HG02840 (cell line): ENCODE measurements around the gene ELP1.
"Not testable (repeated sequence)": the region's sequence is repeated elsewhere in the genome, so short reads cannot be mapped to it uniquely, and the experiment has no call there.

ENCODE experiments used
- ATAC-seq: cut with Tn5 transposase; IDR thresholded peaks from one replicate; pipeline ENCODE4 v1.9.1; 2021; ENCODE audit warnings: mild to moderate bottlenecking, moderate library complexity, moderate number of reproducible peaks; ENCODE audit not compliant: unreplicated experiment, low FRiP score

Gene ELP1

GRCh38 chr9:108857572-108857971 lies 76.4 kb downstream of the ELP1 start:
- no peak for ATAC-seq

GRCh38 chr9:108855888-108856287 lies 78.0 kb downstream of the ELP1 start, which contains the start of gene ACTL7B:
TSS of gene ACTL7B (minus strand) at chr9:108855986. CDS start at chr9:108855930, 56 bp downstream.
- no peak for ATAC-seq

GRCh38 chr9:108855529-108855886 lies 78.4 kb downstream of the ELP1 start:
- ATAC-seq, result no peak

- no peak for ATAC-seq
Observed at GRCh38 chr9:108854641-108855528, 79.0 kb downstream of the ELP1 start.

- no peak for ATAC-seq
Observed at GRCh38 chr9:108854094-108854493, 79.8 kb downstream of the ELP1 start.

- no peak for ATAC-seq
Observed at GRCh38 chr9:108852079-108852478, 81.8 kb downstream of the ELP1 start.

GRCh38 chr9:108851138-108851537 lies 82.8 kb downstream of the ELP1 start:
- ATAC-seq, result no peak

GRCh38 chr9:108850293-108850897 lies 83.5 kb downstream of the ELP1 start:
- no peak for ATAC-seq

- ATAC-seq, result not testable (repeated sequence)
Observed at GRCh38 chr9:108848296-108848695, 85.6 kb downstream of the ELP1 start.

- ATAC-seq, result no peak
Observed at GRCh38 chr9:108845947-108846346, 88.0 kb downstream of the ELP1 start.

- ATAC-seq, result no peak
Observed at GRCh38 chr9:108845507-108845906, 88.4 kb downstream of the ELP1 start.

GRCh38 chr9:108844856-108845255 lies 89.1 kb downstream of the ELP1 start:
- ATAC-seq, result no peak

- no peak for ATAC-seq
Observed at GRCh38 chr9:108844391-108844790, 89.5 kb downstream of the ELP1 start.

- ATAC-seq, result no peak
Observed at GRCh38 chr9:108842610-108843295, 91.2 kb downstream of the ELP1 start.

- not testable (repeated sequence) for ATAC-seq
Observed at GRCh38 chr9:108839561-108839960, 94.4 kb downstream of the ELP1 start.

GRCh38 chr9:108838017-108838416 lies 95.9 kb downstream of the ELP1 start:
- ATAC-seq, result no peak

GRCh38 chr9:108837530-108837929 lies 96.4 kb downstream of the ELP1 start:
- ATAC-seq, result no peak

- ATAC-seq, result no peak
Observed at GRCh38 chr9:108836781-108837180, 97.1 kb downstream of the ELP1 start.

GRCh38 chr9:108836319-108836718 lies 97.6 kb downstream of the ELP1 start:
- ATAC-seq, result no peak

GRCh38 chr9:108835831-108836230 lies 98.1 kb downstream of the ELP1 start:
- ATAC-seq, result no peak

GRCh38 chr9:108834959-108835665 lies 98.8 kb downstream of the ELP1 start:
- ATAC-seq, result no peak
